ENCODE results near the gene ALKBH7. TPM values are rescaled to one million over a fixed set of nuclear protein-coding genes. Genes with fewer than 3 reads are reported as not detected.
"Not testable (repeated sequence)": the region's sequence is repeated elsewhere in the genome, so short reads cannot be mapped to it uniquely, and the experiment has no call there.

Gene ALKBH7
- total and polyA plus RNA-seq, 4 donors: 29.9 to 99.7 (median 51.2) TPM

DNA sequence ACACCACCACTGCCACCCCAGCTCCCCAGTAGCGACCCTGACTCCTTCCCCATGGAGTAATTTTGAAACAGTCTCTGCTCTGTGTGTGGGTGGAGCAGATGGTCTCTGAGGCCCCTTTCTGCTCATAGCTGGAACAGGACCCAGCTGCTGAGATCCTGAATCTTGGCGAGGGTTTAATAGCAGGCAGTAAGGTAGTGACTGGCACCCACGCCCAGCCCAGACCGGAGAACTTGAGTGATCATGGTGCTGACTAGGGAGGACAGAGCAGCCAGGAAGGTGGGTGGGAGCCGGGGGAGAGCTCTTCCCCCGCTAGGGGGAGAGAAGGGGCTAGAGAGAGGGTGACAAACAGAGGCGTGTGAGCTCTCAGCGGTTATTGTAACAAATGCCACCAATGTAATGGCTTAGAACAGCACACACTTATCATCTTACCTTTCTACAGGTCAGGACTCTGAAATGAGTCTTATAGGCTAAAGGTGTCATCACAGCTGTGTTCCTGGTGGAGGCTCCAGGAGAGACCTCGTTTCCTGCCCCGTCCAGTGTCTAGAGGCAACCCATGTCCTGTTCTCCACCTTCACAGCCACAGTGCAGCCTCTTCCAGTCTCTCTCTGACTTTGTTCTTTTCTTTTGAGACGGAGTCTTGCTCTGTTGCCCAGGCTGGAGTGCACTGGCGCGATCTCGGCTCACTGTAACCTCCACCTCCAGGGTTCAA, 31.9 kb upstream of the ALKBH7 start:
- Histone ChIP-seq H3K27ac (ENCODE audit: low read depth in 1 of 2, low read length in 2 of 2) (no peak overlapping the region), H3K36me3 (ENCODE audit: control insufficient read depth in 4 of 4, insufficient read depth in 3 of 4, low read depth in 1 of 4, low read length in 3 of 4) (no peaks in the 10 kb centered on the region), H3K4me3 (ENCODE audit: low read depth in 1 of 3, low read length in 3 of 3) (no peak overlapping the region), H3K4me1 (ENCODE audit: control insufficient read depth in 4 of 4, insufficient read depth in 4 of 4, low read length in 3 of 4) (no peaks in the 10 kb centered on the region), H3K9ac (ENCODE audit: low read depth in 1 of 2, low read length in 2 of 2) (no peak overlapping the region), H3K27me3 (ENCODE audit: control insufficient read depth in 4 of 4, insufficient read depth in 4 of 4, low read length in 3 of 4) (no peaks in the 10 kb centered on the region), H3K9me3 (ENCODE audit: control insufficient read depth in 4 of 4, low read length in 3 of 4) (no peaks in the 10 kb centered on the region)
- no peak for TF ChIP-seq RAD21 (IDR thresholded peaks at IDR 0.05)
- TF ChIP-seq TAF1 (conservative IDR thresholded peaks at IDR 0.05): no peak
- no peak for TF ChIP-seq YY1 (IDR thresholded peaks at IDR 0.05)
- TF ChIP-seq, protein P1, sequence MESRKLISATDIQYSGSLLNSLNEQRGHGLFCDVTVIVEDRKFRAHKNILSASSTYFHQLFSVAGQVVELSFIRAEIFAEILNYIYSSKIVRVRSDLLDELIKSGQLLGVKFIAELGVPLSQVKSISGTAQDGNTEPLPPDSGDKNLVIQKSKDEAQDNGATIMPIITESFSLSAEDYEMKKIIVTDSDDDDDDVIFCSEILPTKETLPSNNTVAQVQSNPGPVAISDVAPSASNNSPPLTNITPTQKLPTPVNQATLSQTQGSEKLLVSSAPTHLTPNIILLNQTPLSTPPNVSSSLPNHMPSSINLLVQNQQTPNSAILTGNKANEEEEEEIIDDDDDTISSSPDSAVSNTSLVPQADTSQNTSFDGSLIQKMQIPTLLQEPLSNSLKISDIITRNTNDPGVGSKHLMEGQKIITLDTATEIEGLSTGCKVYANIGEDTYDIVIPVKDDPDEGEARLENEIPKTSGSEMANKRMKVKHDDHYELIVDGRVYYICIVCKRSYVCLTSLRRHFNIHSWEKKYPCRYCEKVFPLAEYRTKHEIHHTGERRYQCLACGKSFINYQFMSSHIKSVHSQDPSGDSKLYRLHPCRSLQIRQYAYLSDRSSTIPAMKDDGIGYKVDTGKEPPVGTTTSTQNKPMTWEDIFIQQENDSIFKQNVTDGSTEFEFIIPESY (IDR thresholded peaks at IDR 0.05): no peak
- TF ChIP-seq SP1 (IDR thresholded peaks at IDR 0.05): no peak
- TF ChIP-seq, protein P2, sequence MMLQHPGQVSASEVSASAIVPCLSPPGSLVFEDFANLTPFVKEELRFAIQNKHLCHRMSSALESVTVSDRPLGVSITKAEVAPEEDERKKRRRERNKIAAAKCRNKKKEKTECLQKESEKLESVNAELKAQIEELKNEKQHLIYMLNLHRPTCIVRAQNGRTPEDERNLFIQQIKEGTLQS (IDR thresholded peaks at IDR 0.05): no peak
- TF ChIP-seq, protein P3, sequence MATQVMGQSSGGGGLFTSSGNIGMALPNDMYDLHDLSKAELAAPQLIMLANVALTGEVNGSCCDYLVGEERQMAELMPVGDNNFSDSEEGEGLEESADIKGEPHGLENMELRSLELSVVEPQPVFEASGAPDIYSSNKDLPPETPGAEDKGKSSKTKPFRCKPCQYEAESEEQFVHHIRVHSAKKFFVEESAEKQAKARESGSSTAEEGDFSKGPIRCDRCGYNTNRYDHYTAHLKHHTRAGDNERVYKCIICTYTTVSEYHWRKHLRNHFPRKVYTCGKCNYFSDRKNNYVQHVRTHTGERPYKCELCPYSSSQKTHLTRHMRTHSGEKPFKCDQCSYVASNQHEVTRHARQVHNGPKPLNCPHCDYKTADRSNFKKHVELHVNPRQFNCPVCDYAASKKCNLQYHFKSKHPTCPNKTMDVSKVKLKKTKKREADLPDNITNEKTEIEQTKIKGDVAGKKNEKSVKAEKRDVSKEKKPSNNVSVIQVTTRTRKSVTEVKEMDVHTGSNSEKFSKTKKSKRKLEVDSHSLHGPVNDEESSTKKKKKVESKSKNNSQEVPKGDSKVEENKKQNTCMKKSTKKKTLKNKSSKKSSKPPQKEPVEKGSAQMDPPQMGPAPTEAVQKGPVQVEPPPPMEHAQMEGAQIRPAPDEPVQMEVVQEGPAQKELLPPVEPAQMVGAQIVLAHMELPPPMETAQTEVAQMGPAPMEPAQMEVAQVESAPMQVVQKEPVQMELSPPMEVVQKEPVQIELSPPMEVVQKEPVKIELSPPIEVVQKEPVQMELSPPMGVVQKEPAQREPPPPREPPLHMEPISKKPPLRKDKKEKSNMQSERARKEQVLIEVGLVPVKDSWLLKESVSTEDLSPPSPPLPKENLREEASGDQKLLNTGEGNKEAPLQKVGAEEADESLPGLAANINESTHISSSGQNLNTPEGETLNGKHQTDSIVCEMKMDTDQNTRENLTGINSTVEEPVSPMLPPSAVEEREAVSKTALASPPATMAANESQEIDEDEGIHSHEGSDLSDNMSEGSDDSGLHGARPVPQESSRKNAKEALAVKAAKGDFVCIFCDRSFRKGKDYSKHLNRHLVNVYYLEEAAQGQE (IDR thresholded peaks at IDR 0.05): no peak
- no peak for TF ChIP-seq FOXA1 (IDR thresholded peaks at IDR 0.05)
- no peak for TF ChIP-seq NR2F2 (IDR thresholded peaks at IDR 0.05)
- TF ChIP-seq GABPA (IDR thresholded peaks at IDR 0.05 in 1 of 2, conservative IDR thresholded peaks at IDR 0.05 in 1 of 2): no peak
- TF ChIP-seq HNF4A (conservative IDR thresholded peaks at IDR 0.05): no peak
- WGBS: 76% methylated on average over 14 of the region's 14 CpGs
- no peak for DNase-seq (ENCODE audit: low spot score)

DNA sequence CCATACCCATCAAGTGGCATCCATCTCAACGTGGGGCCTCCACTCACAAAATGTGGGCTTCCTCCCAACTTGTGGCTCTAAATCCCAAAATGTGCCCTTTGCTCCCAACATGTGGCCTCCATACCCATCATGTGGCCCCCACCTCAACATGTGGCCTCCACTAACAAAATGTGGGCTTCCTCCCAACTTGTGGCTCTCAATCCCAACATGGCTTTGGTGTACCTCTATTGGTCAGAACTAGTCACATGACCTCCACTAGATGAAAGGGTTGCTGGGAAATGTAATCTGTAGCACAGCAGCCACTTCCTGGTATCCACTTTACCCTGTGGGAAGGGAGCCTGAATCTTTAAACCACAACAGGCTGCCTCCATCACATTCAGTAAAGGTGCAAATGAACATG, 29.1 kb upstream of the ALKBH7 start:
- WGBS: 91% methylated on average over 1 of the region's 1 CpG
- H3K4me3 ChIP-seq (ENCODE audit: low read depth in 1 of 3, low read length in 3 of 3): no peak overlapping the region
- no peaks in the 10 kb centered on the region for H3K4me1 ChIP-seq (ENCODE audit: control insufficient read depth in 4 of 4, insufficient read depth in 4 of 4, low read length in 3 of 4)
- H3K27me3 ChIP-seq (ENCODE audit: control insufficient read depth in 4 of 4, insufficient read depth in 4 of 4, low read length in 3 of 4): no peaks in the 10 kb centered on the region
- H3K27ac ChIP-seq (ENCODE audit: low read depth in 1 of 2, low read length in 2 of 2): no peak overlapping the region
- H3K36me3 ChIP-seq (ENCODE audit: control insufficient read depth in 4 of 4, insufficient read depth in 3 of 4, low read depth in 1 of 4, low read length in 3 of 4): no peaks in the 10 kb centered on the region
- H3K9ac ChIP-seq (ENCODE audit: low read depth in 1 of 2, low read length in 2 of 2): no peak overlapping the region
- DNase-seq (ENCODE audit: low spot score): no peak
- H3K9me3 ChIP-seq (ENCODE audit: control insufficient read depth in 4 of 4, low read length in 3 of 4): no peaks in the 10 kb centered on the region
- TF ChIP-seq SP1 (IDR thresholded peaks at IDR 0.05) (no peak), CTCF (IDR thresholded peaks at IDR 0.05; ENCODE audit: low read depth, low read length, missing input control) (no peak), FOXA2 (IDR thresholded peaks at IDR 0.05) (no peak), FOXA1 (IDR thresholded peaks at IDR 0.05) (no peak), EGR1 (IDR thresholded peaks at IDR 0.05; ENCODE audit: low read depth in 2 of 2) (no peak), GABPA (IDR thresholded peaks at IDR 0.05 in 1 of 2, conservative IDR thresholded peaks at IDR 0.05 in 1 of 2) (no peak)
- TF ChIP-seq, protein P3 (IDR thresholded peaks at IDR 0.05): no peak
- TF ChIP-seq, protein P2 (IDR thresholded peaks at IDR 0.05): no peak

DNA sequence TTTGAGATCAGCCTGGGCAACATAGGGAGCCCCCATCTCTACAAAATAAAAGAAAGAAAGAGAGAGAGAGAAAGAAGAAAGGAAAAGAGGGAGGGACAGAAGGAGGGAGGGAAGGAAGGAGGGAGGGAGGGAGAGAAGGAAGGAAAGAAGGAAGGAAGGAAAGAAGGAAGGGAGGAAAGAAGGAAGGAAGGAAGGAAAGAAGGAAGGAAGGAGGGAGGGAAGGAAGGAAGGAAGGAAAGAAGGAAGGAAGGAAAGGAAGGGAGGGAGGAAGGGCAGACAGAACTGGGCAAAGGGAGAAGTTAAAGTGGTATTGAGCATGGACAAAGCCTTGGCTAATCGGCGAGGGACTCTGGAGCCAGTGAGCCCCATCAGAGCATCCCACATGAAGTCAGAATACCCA, 23.3 kb upstream of the ALKBH7 start:
- 92% methylated on average over 2 of the region's 2 CpGs for WGBS
- H3K27ac ChIP-seq (ENCODE audit: low read depth in 1 of 2, low read length in 2 of 2); H3K4me1 ChIP-seq (ENCODE audit: control insufficient read depth in 4 of 4, insufficient read depth in 4 of 4, low read length in 3 of 4); H3K9ac ChIP-seq (ENCODE audit: low read depth in 1 of 2, low read length in 2 of 2); DNase-seq (ENCODE audit: low spot score); H3K9me3 ChIP-seq (ENCODE audit: control insufficient read depth in 4 of 4, low read length in 3 of 4); H3K4me3 ChIP-seq (ENCODE audit: low read depth in 1 of 3, low read length in 3 of 3); H3K36me3 ChIP-seq (ENCODE audit: control insufficient read depth in 4 of 4, insufficient read depth in 3 of 4, low read depth in 1 of 4, low read length in 3 of 4); H3K27me3 ChIP-seq (ENCODE audit: control insufficient read depth in 4 of 4, insufficient read depth in 4 of 4, low read length in 3 of 4): not testable (repeated sequence)
